GM12874 (cell line): ENCODE results near the gene AOC1.

Source experiments
- TF ChIP-seq, protein P1 (sequence below): IDR thresholded peaks from 2 replicates; pipeline ENCODE4 v1.5.1; 2011; ENCODE audit warnings: low read depth, mild to moderate bottlenecking, control low read depth, low read length, moderate library complexity; ENCODE audit not compliant: insufficient read depth

Gene AOC1

DNA sequence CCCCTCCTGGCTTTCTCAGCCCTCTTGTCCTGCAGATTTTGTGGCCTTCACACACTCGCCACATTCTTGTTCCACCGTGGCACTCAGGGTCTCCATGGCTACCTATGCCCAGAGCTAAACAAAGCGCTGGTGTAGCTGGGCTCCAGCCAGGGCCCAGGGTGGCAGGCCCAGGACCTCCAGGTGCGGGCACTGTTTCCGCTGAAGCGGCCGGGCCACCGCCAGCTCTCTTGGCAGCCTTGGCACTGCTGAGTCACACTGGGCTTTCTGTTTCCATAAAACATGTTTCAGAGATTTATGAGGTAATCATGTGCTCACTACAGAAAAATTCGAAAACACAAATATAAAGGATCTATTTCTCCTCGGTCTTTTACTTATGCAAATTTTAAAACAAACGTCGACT is 51.3 kb downstream of the AOC1 start:
- TF ChIP-seq, protein P1, sequence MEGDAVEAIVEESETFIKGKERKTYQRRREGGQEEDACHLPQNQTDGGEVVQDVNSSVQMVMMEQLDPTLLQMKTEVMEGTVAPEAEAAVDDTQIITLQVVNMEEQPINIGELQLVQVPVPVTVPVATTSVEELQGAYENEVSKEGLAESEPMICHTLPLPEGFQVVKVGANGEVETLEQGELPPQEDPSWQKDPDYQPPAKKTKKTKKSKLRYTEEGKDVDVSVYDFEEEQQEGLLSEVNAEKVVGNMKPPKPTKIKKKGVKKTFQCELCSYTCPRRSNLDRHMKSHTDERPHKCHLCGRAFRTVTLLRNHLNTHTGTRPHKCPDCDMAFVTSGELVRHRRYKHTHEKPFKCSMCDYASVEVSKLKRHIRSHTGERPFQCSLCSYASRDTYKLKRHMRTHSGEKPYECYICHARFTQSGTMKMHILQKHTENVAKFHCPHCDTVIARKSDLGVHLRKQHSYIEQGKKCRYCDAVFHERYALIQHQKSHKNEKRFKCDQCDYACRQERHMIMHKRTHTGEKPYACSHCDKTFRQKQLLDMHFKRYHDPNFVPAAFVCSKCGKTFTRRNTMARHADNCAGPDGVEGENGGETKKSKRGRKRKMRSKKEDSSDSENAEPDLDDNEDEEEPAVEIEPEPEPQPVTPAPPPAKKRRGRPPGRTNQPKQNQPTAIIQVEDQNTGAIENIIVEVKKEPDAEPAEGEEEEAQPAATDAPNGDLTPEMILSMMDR, result no peak

DNA sequence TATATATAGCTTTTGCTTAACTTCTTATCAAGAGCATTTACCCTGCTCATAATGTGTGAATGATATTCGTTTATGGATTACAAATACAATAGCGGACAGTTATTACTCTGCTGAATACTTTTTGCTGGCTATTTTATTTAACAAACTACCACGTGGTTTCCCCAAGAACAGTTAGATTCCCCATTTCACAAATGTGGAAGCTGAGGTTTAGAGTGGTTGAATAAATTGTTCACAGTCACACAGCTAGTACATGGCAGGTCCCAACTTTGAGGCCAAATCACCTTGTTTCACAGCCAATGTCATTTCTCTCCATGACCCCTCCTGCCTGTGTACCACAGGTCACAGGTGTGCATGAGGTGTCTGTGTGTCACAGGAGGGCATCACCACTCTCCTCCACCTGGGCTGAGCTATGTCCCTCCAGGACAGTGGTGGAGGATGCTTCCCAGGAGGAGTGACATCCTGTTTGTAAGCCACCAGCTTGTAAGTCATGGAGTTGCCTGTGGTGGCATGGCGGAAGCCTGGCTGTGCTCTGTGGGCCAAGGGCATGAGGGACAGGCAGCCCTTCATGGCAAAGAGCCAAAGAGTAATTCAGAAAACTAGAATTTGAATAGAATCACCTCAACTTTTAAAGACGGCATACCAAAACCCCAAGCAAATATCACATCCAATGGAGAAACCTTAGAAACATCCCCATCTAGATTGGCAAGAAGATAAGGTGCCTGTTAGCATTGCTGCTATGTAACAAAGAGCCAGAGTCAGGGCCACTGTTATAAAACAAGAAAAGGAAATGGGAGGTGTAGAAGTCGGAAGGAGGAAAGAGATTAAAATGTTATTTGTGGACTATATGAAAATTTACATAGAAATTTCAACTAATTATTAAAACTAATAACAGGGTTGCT is 51.9 kb downstream of the AOC1 start:
- TF ChIP-seq, protein P1, result no peak

DNA sequence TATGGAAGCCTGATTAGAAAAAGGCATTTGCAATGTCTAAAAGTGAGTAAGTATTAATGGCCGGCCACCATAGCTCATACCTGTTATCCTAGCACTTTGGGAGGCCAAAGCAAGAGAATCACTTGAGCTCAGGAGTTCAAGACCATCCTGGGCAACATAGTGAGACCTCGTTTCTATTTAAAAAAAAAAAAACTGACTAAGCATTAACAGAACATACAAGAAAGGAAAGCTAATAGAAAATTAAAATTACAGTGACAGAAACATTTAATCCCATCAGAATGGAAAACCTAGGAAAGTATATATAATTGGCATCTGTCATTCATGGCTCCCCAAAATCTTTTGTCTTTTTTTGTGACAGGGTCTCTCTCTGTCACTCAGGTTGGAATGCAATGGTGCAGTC is 55.9 kb downstream of the AOC1 start:
- TF ChIP-seq, protein P1, result no peak

DNA sequence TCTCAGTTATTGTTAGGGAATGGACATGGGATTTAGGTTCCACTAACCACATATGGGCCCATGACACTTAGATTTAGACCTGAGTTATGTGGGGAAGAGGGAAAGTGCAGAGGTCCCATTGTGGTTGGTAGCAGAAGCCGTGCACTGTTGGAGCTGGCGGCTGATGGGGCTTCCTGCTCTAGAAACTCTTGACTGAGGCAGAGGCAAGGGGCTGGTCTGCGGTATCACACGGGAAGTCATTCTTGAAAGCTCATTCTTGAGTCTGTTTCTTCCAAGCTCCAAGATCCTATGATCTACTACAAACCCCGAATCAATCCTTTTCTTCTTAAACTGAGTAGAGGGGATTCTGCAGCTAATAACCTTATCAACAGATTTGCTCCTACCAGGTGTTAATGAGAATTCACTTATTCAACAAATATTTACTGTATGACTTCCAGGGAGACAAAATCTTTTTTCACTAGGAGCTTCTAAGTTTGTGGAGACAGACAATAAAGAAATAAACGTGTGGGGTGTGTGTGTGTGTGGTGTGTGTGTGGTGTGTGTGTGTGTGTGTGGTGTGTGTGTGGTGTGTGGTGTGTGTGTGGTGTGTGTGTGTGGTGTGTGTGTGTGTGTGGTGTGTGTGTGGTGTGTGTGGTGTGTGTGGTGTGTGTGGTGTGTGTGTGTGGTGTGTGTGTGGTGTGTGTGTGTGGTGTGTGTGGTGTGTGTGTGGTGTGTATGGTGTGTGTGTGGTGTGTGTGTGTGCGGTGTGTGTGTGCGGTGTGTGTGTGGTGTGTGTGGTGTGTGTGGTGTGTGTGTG is 57.1 kb downstream of the AOC1 start:
- TF ChIP-seq, protein P1, result no peak

DNA sequence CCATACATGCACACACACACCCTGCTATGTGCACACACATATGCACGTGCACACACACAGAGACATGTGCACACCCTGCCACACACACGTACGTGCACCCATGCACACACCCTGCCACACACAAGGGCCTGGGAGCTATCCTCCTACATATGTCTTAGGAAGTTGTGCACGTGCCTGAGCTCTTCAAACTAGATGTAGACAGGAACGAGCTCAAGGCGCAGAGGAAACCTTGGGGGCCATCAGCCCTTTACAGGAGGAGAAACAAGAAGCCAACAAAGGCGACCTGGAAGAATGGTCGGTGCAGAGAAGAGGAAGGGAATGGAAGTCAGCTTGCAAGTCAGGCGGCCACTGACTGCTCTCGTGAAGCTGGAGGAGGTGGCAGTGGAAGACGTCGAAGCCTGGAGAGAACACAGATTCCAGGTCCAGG is 58.7 kb downstream of the AOC1 start:
- TF ChIP-seq, protein P1, result no peak
